GM21576 (cell line): Measurements from ENCODE around the gene KRTAP4-12.
"Not testable (repeated sequence)": the region's sequence is repeated elsewhere in the genome, so short reads cannot be mapped to it uniquely, and the experiment has no call there.

ENCODE experiments used
- ATAC-seq: cut with Tn5 transposase; IDR thresholded peaks from one replicate; pipeline ENCODE4 v1.9.1; 2021; ENCODE audit warnings: mild to moderate bottlenecking, moderate library complexity; ENCODE audit not compliant: unreplicated experiment

Gene KRTAP4-12

DNA sequence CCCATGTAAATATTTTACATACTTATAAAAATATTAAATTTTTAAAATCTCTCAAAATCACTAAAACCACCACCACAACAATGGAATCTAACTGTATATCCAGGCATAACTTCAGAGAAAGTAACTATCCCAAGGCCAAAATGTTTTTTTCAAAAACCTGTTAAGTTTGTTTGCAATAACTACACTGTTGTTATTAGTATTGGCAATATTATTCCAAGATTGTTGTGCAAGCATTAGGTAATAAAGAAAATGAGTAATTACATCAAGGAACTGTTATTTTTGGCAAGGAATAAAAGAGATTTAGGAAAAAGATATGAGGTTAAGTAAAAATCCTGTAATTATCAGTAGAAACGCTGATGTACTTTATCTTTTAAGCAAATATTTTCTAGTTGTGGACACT lies 3.4 kb upstream of the KRTAP4-12 start:
- ATAC-seq = no peak

DNA sequence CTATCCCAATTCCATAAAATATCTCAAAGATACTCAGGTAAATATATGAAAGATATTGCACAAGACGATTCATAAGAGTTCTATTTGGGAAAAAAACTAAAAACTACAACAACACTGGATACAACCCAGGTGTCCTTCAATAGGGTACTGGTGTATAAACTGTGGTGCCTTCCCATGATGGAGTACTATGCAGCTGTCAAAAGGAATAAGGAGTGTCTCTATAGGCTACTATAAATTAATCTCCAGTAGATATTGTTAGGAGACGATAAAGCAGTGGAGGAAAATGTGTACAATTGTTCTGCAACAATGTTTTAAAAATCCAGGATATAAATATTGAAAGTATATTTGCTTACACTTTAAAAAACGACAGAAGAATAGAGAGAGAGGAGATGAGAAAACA lies 2.4 kb upstream of the KRTAP4-12 start:
- no peak for ATAC-seq

DNA sequence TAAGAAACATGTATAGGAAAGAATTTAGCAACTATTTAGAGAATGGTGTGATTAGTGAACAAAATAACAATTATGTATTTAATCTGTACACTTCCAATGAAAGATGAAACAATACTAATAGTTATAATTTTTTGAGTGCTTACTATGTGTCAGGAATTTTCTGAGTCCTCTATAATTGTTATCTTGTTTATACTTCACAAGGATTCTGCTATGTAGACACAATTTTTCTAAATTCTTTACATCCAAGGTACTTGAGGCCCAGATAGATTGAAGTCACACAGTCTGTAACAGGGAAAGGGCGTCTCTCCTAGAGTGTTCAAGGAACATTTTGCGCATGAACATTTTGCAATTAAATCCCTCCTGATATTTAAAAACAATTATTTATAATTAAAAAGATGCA lies 1.1 kb upstream of the KRTAP4-12 start:
- no peak for ATAC-seq

DNA sequence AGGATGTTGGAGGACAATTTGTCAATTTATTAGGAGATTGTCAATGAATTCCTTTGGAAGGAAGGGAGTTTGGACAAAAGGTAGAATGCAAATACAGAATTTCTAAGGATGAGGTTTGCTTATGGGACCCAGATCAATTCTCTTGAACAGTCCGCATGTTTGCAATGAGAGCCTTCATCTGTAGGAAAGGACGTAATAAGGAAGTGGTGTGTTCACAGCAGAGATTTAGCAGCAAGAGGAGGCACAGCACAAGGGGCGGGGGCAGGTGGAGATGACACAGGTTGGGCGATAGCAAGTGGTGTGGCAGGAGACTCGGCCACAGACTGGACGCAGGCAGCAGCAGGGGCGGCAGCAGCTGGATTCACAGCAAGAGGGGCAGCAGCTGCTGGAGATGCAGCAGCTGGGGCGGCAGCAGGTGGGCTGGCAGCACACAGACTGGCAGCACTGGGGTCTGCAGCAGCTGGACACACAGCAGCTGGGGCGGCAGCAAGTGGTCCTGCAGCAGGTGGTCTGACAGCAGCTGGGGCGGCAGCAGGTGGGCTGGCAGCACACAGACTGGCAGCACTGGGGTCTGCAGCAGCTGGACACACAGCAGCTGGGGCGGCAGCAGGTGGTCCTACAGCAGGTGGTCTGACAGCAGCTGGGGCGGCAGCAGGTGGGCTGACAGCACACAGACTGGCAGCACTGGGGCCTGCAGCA lies 541 bp downstream of the KRTAP4-12 start:
- not testable (repeated sequence) for ATAC-seq

DNA sequence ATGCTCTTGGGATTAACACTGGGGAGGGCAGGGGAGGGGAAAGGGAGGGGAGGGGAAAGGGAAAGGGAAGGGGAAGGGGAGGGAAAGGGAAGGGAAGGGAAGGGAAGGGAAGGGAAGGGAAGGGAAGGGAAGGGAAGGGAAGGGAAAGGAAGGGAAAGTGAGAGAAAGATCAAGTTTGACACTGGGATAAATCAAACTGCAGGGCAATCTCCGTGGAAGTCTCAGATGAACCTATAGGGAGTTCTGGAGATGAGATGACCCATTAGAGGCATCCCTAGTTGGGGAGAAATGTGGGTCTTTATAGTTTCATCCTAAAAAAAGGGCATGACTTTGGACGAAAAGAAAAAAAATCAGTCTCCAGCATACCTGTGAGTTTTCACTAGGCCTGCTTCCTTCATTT lies 2.2 kb downstream of the KRTAP4-12 start:
- ATAC-seq = no peak

DNA sequence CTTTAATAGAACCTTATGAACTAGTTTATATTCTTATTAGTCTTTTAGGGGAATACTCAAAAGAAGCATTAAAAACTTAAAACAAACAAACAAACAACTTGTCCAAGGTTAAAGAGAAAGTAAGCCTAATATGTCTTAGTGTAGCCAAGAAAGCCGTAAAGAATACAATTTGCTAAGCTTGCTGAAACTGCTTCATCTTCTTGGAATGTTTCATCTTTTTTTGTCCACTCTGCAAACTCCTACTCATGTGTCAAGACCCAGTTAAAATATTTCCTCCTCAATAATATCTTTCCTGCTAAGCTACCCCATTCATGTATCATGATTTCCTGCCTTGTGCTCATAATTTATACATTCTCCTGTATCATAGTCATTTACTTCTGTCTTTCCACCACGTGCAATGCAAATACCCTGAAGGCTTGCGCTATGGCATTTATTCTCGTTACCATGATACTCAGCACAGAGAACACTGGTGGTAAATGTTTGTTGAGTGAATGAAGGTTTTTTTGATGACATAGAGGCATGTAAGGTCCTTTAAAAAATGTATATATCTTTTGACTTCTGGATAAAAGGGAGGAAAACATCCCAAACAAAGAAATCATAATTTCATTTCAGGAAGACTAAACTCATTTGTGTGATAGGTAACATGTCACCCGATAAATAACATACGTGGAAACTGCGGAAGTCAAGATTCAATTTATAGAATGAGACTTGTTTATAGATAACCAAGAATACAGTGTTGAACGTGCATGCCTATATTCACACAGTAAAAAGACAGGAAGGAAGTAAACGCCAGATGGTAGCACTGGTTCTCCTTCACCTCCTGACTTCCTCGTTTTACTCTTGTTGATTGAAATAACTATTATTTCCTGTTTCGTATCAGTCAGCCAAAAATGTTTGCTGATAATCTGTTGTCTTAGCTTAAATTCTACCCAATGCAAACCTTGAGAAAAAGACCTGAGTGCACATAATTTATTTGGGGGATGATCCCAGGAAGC lies 4.0 kb downstream of the KRTAP4-12 start:
- ATAC-seq = not testable (repeated sequence)

DNA sequence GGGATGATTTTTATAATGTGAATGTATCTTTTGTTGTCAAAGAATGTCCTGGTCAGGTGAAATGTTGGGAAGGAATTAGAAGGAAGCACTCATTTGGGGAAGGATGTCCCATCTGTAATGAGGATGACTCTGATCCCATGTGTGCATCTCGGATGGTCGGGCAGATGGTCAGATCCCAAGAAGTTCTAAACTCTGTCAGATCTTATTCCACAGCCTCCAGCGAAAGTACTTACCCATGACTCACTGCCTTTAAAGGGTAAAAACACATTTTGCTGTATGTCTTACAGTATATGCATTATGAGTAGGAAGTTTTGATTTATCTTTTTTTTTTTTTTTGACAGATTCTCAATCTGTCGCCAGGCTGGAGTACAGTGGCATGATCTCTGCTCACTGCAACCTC lies 5.3 kb downstream of the KRTAP4-12 start:
- ATAC-seq = no peak

DNA sequence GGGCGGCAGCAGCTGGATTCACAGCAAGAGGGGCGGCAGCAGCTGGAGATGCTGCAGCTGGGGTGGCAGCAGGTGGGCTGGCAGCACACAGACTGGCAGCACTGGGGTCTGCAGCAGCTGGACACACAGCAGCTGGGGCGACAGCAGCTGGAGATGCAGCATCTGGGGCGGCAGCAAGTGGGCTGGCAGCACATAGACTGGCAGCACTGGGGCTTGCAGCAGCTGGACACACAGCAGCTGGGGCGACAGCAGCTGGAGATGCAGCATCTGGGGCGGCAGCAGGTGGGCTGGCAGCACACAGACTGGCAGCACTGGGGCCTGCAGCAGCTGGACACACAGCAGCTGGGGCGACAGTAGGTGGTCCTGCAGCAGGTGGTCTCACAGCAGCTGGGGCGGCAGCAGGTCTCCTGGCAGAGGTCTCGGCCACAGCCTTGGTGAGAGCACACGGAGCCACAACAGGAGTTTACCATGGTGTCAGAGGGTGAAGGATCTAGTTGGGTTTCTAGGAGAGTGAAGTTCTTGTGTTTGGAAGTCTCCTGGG lies 6.1 kb downstream of the KRTAP4-12 start, which contains the start of gene KRTAP4-11:
KRTAP4-11 (minus strand) TSS at position 528 of the 541 bp plus-strand sequence; CDS start at position 470, 58 bp downstream.
- not testable (repeated sequence) for ATAC-seq

DNA sequence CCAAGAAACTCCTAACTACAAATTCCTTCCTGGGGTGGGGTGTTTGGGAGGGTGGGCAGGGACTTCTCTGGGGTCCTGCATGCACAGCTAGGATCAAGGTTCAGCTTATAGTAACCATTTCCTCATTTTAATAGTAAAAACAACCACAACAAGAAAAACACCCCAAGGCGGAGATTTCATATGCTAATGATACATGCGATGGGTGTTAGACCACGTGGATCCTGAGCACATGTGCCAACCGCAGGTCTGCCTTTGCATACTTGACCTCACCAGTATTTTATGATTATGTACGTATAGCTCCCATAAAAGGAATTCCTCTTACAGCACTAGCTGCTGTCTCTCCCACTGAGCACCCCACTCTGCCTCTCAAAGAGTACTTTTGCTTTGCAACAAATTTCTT lies 7.7 kb downstream of the KRTAP4-12 start:
- no peak for ATAC-seq

DNA sequence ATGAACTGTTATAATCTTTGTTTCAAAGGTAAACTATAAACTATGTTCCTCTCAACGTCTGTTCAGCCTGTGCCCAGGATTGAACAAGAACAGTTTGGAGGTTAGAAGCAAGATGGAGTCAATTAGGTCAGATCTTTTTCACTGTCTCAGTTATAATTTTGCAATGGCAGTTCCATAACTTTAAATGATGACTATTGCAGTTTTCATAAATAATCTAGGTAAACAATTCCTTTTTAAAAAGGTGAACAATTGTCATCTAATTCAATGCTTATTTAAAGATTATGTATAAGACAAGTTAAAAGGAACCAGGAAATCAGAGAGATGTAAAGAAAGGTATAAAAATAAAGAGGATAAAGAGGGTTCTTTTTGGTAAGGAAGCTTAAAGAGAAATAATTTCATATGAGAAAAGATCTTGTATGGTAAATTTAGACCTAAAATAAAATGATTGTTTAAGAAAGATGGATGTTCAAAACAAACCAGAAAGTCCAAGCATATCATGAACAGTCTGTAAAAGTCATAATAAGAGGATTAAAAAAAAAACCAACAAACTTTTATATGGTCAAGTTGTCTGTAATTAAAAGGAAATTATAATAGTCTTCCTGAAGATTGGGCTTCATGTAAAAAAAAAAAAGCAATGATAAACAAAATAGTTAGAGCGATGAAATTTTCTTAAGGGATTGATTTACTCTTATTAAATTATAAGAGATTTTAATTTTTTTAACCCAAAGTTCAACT lies 12.7 kb downstream of the KRTAP4-12 start:
- ATAC-seq = no peak

DNA sequence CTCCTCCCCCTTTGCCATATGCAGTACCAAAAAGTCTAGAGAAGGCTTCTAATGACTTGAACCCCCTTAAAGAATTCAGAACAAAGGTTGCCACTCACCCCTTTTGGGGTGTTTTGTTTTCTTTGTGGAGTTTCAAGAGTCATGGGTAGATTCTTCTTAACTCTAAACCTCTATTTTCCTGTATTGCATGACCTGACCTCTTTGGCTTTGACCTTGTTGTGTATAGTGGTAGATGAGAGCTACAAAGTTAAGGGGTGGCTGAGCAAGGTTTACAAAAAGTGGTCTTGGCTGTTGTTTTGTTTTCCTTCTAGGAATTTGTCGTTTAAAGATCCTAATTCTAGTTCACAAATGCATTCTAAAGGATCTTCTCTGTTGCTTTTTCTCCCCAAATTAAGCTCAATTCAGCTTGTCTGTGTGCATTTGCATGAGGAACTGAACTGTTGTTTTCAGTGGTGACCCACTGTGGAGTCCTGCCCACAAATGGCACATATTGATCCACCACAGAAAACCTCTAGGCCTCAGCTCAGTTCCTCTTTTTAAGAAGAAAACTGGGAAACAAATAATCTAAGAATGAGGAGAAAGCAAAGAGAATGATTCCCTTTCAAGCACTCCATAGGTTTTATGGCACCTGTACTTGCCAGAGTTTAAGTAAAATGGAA lies 15.1 kb downstream of the KRTAP4-12 start:
- ATAC-seq = not testable (repeated sequence)

DNA sequence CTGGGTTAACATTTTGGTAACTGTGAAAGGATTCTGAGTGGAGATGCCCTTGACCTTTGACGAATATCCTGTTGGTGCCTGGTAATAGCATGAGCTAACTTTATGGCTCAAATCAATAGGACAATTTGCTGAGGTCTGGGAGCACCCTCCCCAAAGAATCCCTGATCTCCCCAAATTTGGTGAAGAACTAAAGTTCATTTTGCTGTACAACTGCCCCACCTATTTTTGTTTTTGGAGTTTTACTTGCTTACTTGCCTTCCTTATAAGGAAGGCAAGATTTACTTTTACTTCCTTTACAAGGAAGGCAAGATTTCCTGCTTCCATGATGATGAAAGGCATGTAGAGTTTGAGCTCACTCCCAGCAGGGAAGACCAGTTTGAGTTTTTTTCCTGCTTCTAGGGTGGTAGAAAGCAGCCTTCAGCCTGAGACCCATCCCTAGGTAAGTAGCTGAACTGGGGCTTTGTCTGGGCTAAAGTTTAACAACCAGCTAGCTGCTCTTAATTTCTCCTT lies 16.0 kb downstream of the KRTAP4-12 start:
- no peak for ATAC-seq

DNA sequence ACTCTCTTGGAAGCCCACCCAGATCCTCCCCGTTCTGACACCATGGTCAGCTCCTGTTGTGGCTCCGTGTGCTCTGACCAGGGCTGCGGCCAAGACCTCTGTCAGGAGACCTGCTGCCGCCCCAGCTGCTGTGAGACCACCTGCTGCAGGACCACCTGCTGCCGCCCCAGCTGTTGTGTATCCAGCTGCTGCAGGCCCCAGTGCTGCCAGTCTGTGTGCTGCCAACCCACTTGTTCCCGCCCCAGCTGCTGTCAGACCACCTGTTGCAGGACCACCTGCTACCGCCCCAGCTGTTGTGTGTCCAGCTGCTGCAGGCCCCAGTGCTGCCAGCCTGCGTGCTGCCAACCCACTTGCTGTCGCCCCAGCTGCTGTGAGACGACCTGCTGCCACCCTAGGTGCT lies 18.6 kb downstream of the KRTAP4-12 start, which contains the start of gene KRTAP4-9:
KRTAP4-9 (plus strand) TSS at position 43 of the 400 bp plus-strand sequence; CDS start at position 43, 0 bp downstream.
- ATAC-seq = not testable (repeated sequence)

DNA sequence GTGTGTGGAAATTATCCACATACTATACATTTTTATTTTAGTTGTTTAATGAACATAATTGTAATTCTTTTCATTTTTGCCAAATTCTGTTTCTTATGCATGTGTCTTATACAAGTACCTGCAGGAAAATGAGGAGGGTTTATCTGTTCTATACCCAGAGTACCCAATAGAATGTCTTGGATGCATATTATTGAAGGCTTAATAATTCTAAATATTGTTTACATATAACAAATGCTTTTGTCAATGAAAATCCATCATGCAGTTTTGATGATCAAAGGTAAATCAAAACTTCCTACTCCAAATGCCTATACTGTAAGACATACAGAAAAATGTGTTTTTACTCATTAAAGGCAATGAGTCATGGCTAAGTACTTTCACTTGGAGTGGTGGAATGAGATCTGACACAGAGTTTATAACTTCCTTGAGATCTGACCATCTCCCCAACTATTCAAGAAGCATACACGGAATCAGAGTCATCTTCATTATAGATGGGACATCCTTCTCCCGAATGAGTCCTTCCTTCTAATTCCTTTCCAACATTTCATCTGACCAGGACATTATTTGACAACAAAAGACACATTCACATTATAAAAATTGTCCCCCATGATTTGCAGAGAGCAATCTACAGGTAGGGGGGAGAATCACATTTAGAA lies 19.5 kb downstream of the KRTAP4-12 start:
- not testable (repeated sequence) for ATAC-seq

DNA sequence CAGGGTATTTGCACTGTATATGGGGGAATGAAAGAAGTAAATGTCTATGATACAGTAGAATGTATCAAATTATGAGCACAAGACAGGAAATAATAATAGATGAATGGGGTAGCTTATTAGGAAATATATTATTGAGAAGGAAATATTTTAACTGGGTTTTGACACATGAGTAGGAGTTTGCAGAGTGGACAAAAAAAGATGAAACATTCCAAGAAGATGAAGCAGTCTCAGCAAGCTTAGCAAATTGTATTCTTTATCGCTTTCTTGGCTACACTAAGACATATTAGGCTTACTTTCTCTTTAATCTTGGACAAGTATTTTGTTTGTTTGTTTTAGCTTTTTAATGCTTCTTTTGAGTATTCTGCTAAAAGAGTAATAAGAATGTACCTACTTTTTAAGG lies 20.1 kb downstream of the KRTAP4-12 start:
- ATAC-seq = no peak

DNA sequence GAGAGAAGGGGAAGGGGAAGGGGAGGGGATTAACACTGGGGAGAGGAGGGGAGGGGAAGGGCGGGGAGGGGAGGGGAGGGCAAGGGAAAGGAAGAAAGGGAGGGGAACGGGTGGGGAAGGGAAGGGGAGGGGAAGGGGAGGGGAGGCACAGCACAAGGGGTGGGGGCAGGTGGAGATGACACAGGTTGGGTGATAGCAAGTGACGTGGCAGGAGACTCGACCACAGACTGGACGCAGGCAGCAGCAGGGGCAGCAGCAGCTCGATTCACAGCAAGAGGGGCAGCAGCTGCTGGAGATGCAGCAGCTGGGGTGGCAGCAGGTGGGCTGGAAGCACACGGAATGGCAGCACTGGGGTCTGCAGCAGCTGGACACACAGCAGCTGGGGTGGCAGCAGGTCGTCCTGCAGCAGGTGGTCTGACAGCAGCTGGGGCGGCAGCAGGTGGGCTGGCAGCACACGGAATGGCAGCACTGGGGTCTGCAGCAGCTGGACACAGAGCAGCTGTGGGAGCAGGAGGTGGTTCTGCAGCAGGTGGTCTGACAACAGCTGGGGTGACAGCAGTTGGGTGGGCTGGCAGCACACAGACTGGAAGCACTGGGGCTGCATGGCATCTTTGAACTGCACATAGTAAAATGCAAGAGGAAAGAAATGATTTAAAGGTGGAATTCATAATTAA lies 22.3 kb downstream of the KRTAP4-12 start, which contains the start of gene KRTAP4-16:
KRTAP4-16 (minus strand) TSS at position 624 of the 674 bp plus-strand sequence; CDS start at position 624, 0 bp downstream.
- no peak for ATAC-seq

DNA sequence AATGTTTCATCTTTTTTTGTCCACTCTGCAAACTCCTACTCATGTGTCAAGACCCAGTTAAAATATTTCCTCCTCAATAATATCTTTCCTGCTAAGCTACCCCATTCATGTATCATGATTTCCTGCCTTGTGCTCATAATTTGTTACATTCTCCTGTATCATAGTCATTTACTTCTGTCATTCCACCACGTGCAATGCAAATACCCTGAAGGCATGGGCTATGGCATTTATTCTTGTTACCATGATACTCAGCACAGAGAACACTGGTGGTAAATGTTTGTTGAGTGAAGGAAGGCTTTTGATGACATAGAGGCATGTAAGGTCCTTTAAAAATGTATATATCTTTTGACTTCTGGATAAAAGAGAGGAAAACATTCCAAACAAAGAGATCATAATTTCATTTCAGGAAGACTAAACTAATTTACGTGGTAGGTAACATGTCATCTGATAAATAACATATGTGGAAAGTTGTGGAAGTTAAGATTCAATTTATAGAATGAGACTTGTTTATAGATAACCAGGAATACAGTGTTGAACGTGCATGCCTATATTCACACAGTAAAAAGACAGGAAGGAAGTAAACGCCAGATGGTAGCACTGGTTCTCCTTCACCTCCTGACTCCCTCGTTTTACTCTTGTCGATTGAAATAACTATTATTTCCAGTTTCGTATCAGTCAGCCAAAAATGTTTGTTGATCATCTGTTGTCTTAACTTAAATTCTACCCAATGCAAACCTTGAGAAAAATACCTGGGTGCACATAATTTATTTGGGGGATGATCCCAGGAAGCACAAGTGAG lies 24.1 kb downstream of the KRTAP4-12 start:
- not testable (repeated sequence) for ATAC-seq

DNA sequence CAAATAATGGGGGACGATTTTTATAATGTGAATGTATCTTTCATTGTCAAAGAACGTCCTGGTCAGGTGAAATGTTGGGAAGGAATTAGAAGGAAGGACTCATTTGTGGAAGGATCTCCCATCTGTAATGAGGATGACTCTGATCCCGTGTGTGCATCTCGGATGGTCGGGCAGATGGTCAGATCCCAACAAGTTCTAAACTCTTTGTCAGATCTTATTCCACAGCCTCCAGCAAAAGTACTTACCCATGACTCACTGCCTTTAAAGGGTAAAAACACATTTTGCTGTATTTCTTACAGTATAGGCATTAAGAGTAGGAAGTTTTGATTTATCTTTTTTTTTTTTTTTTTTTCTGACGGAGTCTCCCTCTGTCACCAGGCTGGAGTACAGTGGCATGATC lies 25.5 kb downstream of the KRTAP4-12 start:
- ATAC-seq = no peak
